ENCODE results near the gene RIMS3. TPM values are rescaled to one million over a fixed set of nuclear protein-coding genes. Genes with fewer than 3 reads are reported as not detected.

Gene RIMS3
- total RNA-seq, 2 donors from 2014 or later, result 8.2 to 11.2 TPM

- DNase-seq (ENCODE audit: low spot score), result no peak
- intact Hi-C loops (cut with DNase I), result no loop called here
Measured at GRCh38 chr1:40694353-40694874, 28.9 kb upstream of the RIMS3 start.

GRCh38 chr1:40693425-40693824, 27.9 kb upstream of the RIMS3 start:
- intact Hi-C loops (cut with DNase I), result no loop called here

GRCh38 chr1:40692429-40692895, 27.0 kb upstream of the RIMS3 start:
- DNase-seq (ENCODE audit: low spot score), result no peak
- intact Hi-C loops (cut with DNase I), result no loop called here

More at GRCh38 chr1:40693425-40693824, 27.9 kb upstream of the RIMS3 start:
- DNase-seq (ENCODE audit: low spot score), result no peak

GRCh38 chr1:40691538-40692428, 26.3 kb upstream of the RIMS3 start, which contains the start of gene NFYC:
TSS of gene NFYC (plus strand) at chr1:40691704. CDS start at chr1:40738844, 47,140 bp downstream.
- intact Hi-C loops (cut with DNase I), result no loop called here
- peak; percentile 99 for DNase-seq (ENCODE audit: low spot score)

- intact Hi-C loops (cut with DNase I), result no loop called here
- DNase-seq (ENCODE audit: low spot score), result no peak
Measured at GRCh38 chr1:40690771-40691537, 25.5 kb upstream of the RIMS3 start.

- intact Hi-C loops (cut with DNase I), result no loop called here
Measured at GRCh38 chr1:40689737-40690136, 24.3 kb upstream of the RIMS3 start.

GRCh38 chr1:40687661-40688060, 22.2 kb upstream of the RIMS3 start:
- intact Hi-C loops (cut with DNase I), result no loop called here
- no peak for DNase-seq (ENCODE audit: low spot score)

More at GRCh38 chr1:40689737-40690136, 24.3 kb upstream of the RIMS3 start:
- DNase-seq (ENCODE audit: low spot score), result no peak

GRCh38 chr1:40687059-40687458, 21.6 kb upstream of the RIMS3 start:
- DNase-seq (ENCODE audit: low spot score), result no peak
- intact Hi-C loops (cut with DNase I), result no loop called here

GRCh38 chr1:40684669-40685068, 19.2 kb upstream of the RIMS3 start:
- intact Hi-C loops (cut with DNase I), result no loop called here
- DNase-seq (ENCODE audit: low spot score), result no peak

- intact Hi-C loops (cut with DNase I), result no loop called here
- DNase-seq (ENCODE audit: low spot score), result no peak
Measured at GRCh38 chr1:40679165-40679953, 13.9 kb upstream of the RIMS3 start.

GRCh38 chr1:40676501-40676900, 11.0 kb upstream of the RIMS3 start:
- no peak for DNase-seq (ENCODE audit: low spot score)
- intact Hi-C loops (cut with DNase I), result no loop called here

GRCh38 chr1:40673452-40673851, 8.0 kb upstream of the RIMS3 start:
- intact Hi-C loops (cut with DNase I), result no loop called here
- DNase-seq (ENCODE audit: low spot score), result no peak

- peak; percentile 94 for DNase-seq (ENCODE audit: low spot score)
- intact Hi-C loops (cut with DNase I), result no loop called here
Measured at GRCh38 chr1:40668769-40669525, 3.5 kb upstream of the RIMS3 start.

- intact Hi-C loops (cut with DNase I), result no loop called here
- DNase-seq (ENCODE audit: low spot score), result no peak
Measured at GRCh38 chr1:40664791-40665190, 691 bp downstream of the RIMS3 start.

- peak; percentile 50 for DNase-seq (ENCODE audit: low spot score)
- intact Hi-C loops (cut with DNase I), result no loop called here
Measured at GRCh38 chr1:40664167-40664537, 1.3 kb downstream of the RIMS3 start.

- DNase-seq (ENCODE audit: low spot score), result peak; percentile 64
- intact Hi-C loops (cut with DNase I), result no loop called here
Measured at GRCh38 chr1:40663324-40664166, 1.9 kb downstream of the RIMS3 start.

GRCh38 chr1:40662864-40663263, 2.6 kb downstream of the RIMS3 start:
- intact Hi-C loops (cut with DNase I), result no loop called here
- DNase-seq (ENCODE audit: low spot score), result peak; percentile 55

- intact Hi-C loops (cut with DNase I), result no loop called here
- peak; percentile 44 for DNase-seq (ENCODE audit: low spot score)
Measured at GRCh38 chr1:40662151-40662550, 3.3 kb downstream of the RIMS3 start.
